Stimulated activated CD8-positive, alpha-beta memory T cell treated with anti-CD3 and anti-CD28 coated beads, Interleukin-7, amount 100 ng/mL, for 1 hour (primary cell): Measurements from ENCODE around the gene PACSIN1.

Experiments
- DNase-seq, 2 donors: peaks; one replicate each; pipeline ENCODE4 v3.0.0-alpha.2; 2020; ENCODE audit warnings: low read depth in 2 of 2

Gene PACSIN1

GRCh38 chr6:34581561-34581920 is 115.7 kb downstream of the PACSIN1 start:
- no peak for DNase-seq

- no peak for DNase-seq
These were observed 117.6 kb downstream of the PACSIN1 start for GRCh38 chr6:34583461-34583860.

DNA sequence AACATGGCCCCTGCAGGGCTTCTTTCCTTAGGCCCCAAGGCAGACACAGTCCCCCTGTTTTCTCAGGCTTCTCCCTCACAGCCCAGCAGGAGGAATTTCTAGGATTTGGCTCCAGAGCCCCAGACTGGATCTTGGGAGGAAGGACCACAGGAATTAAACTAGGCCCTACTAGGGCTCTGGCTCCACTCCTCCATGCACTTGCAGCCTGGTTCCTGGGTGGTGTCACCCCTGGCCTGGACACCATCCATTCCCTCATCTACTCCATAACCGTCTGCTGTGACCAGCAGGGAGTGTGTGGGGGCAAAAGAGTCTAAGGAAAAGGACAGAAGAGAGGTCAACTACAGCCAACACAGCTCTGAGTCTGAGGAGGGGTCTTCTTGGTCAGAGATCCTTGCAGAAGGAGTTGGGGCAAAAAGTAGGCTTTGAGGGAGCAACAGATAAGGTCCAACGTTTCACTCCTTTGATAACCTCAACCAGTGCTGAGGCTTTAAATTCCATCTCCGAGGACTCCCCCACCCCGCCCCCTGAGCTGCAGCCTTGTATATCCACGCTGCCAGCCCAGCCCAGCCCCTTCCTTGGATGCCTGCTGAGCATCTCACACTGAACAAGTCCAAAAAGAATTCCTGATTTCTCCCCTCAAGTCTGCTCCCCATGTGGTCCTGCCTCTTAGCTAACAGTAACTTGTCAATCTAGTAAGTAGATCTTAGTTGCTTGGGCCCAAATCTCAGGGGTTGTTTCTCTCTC is 118.2 kb downstream of the PACSIN1 start:
- DNase-seq, result no peak

- no peak for DNase-seq
These were observed 118.8 kb downstream of the PACSIN1 start for GRCh38 chr6:34584694-34585093.
